ENCODE measurements around the gene F5.
"Not testable (repeated sequence)": the region's sequence is repeated elsewhere in the genome, so short reads cannot be mapped to it uniquely, and the experiment has no call there.

The F5 gene

DNA sequence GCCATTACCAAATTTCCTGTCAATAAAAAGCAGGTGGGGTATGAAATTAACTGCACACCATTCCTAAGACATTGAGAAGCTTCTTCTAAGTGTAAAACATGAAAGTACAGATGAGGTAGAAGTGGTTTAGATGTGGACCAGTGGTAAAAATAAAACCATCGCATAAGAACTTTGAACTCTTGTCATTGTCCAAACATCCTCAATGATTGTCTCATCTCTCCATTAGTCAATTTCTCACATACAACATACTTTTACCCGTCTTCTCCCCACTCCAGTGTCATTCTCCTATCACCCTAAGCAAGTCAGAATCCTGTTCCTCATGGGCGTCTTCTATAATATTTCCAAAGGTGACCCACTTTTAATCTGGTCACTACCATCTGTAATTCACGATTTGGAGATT is 76.2 kb downstream of the F5 start:
- H3K4me3 ChIP-seq (ENCODE audit: low read depth, low read length) = no peak overlapping the region
- CTCF ChIA-PET = no interaction called here
- DNase-seq (ENCODE audit: low read depth, low spot score) = no peak
- POLR2A ChIA-PET = no interaction called here
- TF ChIP-seq, protein P1, sequence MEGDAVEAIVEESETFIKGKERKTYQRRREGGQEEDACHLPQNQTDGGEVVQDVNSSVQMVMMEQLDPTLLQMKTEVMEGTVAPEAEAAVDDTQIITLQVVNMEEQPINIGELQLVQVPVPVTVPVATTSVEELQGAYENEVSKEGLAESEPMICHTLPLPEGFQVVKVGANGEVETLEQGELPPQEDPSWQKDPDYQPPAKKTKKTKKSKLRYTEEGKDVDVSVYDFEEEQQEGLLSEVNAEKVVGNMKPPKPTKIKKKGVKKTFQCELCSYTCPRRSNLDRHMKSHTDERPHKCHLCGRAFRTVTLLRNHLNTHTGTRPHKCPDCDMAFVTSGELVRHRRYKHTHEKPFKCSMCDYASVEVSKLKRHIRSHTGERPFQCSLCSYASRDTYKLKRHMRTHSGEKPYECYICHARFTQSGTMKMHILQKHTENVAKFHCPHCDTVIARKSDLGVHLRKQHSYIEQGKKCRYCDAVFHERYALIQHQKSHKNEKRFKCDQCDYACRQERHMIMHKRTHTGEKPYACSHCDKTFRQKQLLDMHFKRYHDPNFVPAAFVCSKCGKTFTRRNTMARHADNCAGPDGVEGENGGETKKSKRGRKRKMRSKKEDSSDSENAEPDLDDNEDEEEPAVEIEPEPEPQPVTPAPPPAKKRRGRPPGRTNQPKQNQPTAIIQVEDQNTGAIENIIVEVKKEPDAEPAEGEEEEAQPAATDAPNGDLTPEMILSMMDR (IDR thresholded peaks at IDR 0.05; ENCODE audit: insufficient read depth, low read length, missing control alignments) = no peak

DNA sequence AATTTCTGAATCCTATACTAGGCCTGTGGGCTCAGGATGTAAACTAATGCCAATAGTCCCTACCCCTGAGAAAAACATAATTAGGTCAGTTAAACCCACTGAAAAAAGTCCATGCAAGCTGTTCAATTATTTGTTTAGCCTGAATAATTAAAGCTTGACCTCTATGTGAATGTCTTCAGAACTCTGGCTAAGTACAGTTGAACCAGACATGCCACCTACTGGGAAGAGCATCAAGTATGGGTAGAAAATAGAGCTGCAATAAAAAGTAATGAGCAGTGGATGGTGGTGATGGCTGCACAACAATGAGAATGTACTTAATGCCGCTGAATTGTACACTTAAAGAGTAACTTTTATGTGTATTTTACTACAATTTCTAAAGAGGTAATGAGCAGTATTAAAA is 76.9 kb downstream of the F5 start:
- TF ChIP-seq, protein P1 (IDR thresholded peaks at IDR 0.05; ENCODE audit: insufficient read depth, low read length, missing control alignments) = no peak
- ChIA-PET POLR2A (no interaction called here), CTCF (no interaction called here)
- no peak overlapping the region for H3K4me3 ChIP-seq (ENCODE audit: low read depth, low read length)
- no peak for DNase-seq (ENCODE audit: low read depth, low spot score)

DNA sequence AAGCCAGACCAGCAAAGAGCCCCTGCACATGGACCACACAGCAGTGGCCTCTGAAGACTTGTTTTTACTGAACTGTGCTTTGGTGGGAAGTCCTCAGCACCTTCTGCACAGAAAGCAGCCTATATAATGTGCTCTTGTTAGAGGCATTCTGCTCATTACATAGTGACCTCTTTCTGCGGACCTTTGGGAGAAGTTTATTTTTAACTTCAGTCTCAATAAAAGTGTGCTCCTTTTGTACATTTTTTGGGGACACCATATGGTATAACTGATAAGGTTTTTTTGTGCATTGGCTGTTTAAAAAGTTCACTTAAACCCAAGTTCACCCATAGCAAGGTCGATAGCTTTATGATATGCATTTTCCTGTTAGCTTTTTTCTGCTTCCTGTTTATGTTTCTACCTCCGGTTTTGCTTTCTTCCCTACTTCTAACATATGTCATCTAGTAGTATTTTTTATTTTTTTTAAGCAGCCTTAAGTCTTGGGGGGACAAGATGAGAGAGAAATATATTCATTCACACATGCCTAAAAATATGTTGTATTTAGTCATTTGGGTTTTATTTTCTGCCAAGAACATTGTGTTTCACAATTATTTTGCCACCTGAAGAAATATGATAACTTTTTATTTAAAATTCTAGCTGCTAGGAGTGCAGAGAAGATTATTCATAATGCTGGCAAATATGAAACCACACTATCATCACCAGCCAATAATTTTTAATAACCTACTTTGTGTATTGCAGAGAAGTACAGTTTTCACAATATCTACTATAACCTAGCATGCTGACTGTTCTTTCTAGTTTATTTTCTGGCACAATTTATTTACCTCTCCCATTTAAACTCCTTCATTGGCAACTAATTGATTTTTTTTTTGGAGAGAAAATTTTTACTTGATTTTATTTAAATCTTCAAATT is 77.6 kb downstream of the F5 start:
- no peak for DNase-seq (ENCODE audit: low read depth, low spot score)
- no peak overlapping the region for H3K4me3 ChIP-seq (ENCODE audit: low read depth, low read length)
- TF ChIP-seq, protein P1 (IDR thresholded peaks at IDR 0.05; ENCODE audit: insufficient read depth, low read length, missing control alignments) = no peak
- CTCF ChIA-PET = no interaction called here
- POLR2A ChIA-PET = no interaction called here

DNA sequence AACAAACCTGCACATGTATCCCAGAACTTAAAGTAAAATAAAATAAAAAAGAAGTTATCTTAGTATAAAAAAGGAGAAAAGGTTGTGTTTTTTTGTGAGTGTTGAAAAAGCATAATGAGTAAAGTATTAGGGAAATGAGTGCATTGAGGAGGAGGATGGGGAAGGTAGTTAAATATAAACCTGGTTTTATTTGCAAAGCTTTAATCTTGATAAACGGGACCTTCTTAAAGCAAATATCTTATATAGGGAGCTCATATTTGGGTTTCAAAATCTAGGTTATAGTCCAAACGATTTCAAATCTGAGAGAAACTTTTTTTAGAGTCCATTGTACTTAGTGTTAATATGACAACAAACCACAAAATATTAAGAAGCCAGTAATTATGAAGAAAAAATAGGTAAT is 78.9 kb downstream of the F5 start:
- TF ChIP-seq, protein P1 (IDR thresholded peaks at IDR 0.05; ENCODE audit: insufficient read depth, low read length, missing control alignments) = no peak
- ChIA-PET POLR2A (no interaction called here), CTCF (interaction anchor here (0.7 kb wide), 1 partner anchor 44 kb away, joined by 3 read pairs; no protein-coding TSS in a partner anchor)
- no peak overlapping the region for H3K4me3 ChIP-seq (ENCODE audit: low read depth, low read length)
- no peak for DNase-seq (ENCODE audit: low read depth, low spot score)

DNA sequence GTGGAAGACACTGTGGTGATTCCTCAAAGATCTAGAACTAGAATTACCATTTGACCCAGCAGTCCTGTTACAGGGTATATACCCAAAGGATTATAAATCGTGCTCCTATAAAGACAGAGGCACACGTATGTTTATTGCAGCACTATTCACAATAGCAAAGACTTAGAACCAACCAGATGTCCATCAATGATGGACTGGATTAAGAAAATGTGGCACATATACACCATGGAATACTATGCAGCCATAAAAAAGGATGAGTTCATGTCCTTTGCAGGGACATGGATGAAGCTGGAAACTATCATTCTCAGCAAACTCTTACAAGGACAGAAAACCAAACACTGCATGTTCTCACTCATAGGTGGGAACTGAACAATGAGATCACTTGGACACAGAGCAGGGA is 82.7 kb downstream of the F5 start:
- POLR2A ChIA-PET; H3K4me3 ChIP-seq (ENCODE audit: low read depth, low read length); DNase-seq (ENCODE audit: low read depth, low spot score): not testable (repeated sequence)
- CTCF ChIA-PET = interaction anchor here (1.1 kb wide), 1 partner anchor 42 kb away, joined by 3 read pairs; no protein-coding TSS in a partner anchor

DNA sequence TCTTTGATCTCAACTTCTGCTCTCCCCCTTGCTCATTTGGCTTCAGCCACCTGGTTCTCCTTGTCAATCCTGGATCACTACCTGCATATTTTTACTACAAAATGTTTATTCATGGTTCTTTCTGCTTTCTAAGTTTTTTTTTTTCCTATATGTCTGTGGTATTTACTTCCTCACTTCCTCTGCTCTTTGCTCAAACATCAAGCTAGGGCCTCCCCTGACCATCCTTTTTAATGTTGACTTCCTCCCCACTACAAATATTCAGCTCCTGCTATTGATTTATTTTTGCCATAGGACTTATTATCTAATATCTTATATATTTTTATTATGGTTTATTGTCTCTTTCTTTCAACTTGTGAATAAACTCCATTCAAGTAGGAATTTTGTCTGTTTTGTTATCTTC is 86.5 kb downstream of the F5 start:
- TF ChIP-seq, protein P1 (IDR thresholded peaks at IDR 0.05; ENCODE audit: insufficient read depth, low read length, missing control alignments) = no peak
- CTCF ChIA-PET = no interaction called here
- POLR2A ChIA-PET = no interaction called here
- no peak overlapping the region for H3K4me3 ChIP-seq (ENCODE audit: low read depth, low read length)
- no peak for DNase-seq (ENCODE audit: low read depth, low spot score)

DNA sequence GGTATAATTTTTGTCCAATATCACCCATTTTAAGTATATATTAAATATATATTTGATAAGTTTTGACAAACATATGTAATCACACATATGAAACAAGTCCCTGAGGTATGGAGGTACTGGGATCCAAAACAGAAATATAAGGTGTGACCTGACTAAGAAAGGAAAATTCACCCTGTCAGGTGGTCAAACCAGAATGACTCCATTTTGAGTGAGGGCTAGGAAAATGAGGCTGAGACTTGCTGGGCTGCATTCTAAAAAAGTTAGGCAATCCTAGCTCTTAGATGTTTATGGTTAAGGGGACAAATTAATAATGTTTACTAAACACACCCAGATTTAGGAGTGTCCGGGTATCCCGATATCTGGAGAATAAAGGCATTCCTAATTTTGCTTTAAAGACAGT is 89.0 kb downstream of the F5 start:
- CTCF ChIA-PET = no interaction called here
- no peak overlapping the region for H3K4me3 ChIP-seq (ENCODE audit: low read depth, low read length)
- POLR2A ChIA-PET = no interaction called here
- TF ChIP-seq, protein P1 (IDR thresholded peaks at IDR 0.05; ENCODE audit: insufficient read depth, low read length, missing control alignments) = no peak
- no peak for DNase-seq (ENCODE audit: low read depth, low spot score)
